HEK293T (cell line): Measurements from ENCODE around the gene KANSL1.

ENCODE experiments used
- CTCF ChIA-PET: fragments of 350-600 bp; formaldehyde crosslinking; extraction: SDS; loops from one replicate; lab custom pipeline; 2021; ENCODE audit warnings: antibody characterized with exemption, inconsistent platforms; lab: Yijun Ruan, JAX
- POLR2A ChIA-PET: fragments of 350-600 bp; formaldehyde crosslinking; extraction: SDS; loops from one replicate; lab custom pipeline; 2020; ENCODE audit warnings: antibody characterized with exemption, inconsistent platforms; lab: Yijun Ruan, JAX
- DNase-seq: peaks from one replicate; pipeline ENCODE4 v3.0.0; 2012; ENCODE audit warnings: mixed read lengths; ENCODE audit errors: extremely low spot score
- ARNT ChIP-seq: fragments of 450-650 bp; IDR thresholded peaks from 2 replicates; pipeline ENCODE4 v1.6.1; 2017; ENCODE audit warnings: mild to moderate bottlenecking
- BHLHE40 ChIP-seq: fragments of 450-650 bp; IDR thresholded peaks from 2 replicates; pipeline ENCODE4 v1.6.1; 2016; ENCODE audit warnings: mild to moderate bottlenecking, moderate library complexity, borderline replicate concordance
- CTBP1 ChIP-seq: fragments of 450-650 bp; IDR thresholded peaks from 2 replicates; pipeline ENCODE4 v1.6.1; 2016; ENCODE audit warnings: borderline replicate concordance
- ELF4 ChIP-seq: fragments of 450-650 bp; IDR thresholded peaks from 2 replicates; pipeline ENCODE4 v1.6.1; 2017; ENCODE audit warnings: antibody characterized with exemption
- FOXA1 ChIP-seq: fragments of 450-650 bp; IDR thresholded peaks from 2 replicates; pipeline ENCODE4 v1.6.1; 2016; ENCODE audit warnings: mild to moderate bottlenecking
- FOXK2 ChIP-seq: fragments of 450-650 bp; IDR thresholded peaks from 2 replicates; pipeline ENCODE4 v1.6.1; 2016; ENCODE audit warnings: mild to moderate bottlenecking
- FOXM1 ChIP-seq: fragments of 450-650 bp; IDR thresholded peaks from 2 replicates; pipeline ENCODE4 v1.6.1; 2017; ENCODE audit warnings: mild to moderate bottlenecking, borderline replicate concordance
- HDGF ChIP-seq: fragments of 450-650 bp; IDR thresholded peaks from 2 replicates; pipeline ENCODE4 v1.6.1; 2017; ENCODE audit warnings: antibody characterized with exemption, borderline replicate concordance
- L3MBTL2 ChIP-seq: fragments of 450-650 bp; conservative IDR thresholded peaks from 2 replicates; pipeline ENCODE4 v1.6.1; 2016; ENCODE audit warnings: mild to moderate bottlenecking
- LEF1 ChIP-seq: fragments of 450-650 bp; IDR thresholded peaks from 2 replicates; pipeline ENCODE4 v1.6.1; 2017; ENCODE audit warnings: mild to moderate bottlenecking, borderline replicate concordance
- NFRKB ChIP-seq: fragments of 450-650 bp; IDR thresholded peaks from 2 replicates; pipeline ENCODE4 v1.6.1; 2016; ENCODE audit warnings: mild to moderate bottlenecking, moderate library complexity
- SP1 ChIP-seq: fragments of 450-650 bp; IDR thresholded peaks from 2 replicates; pipeline ENCODE4 v1.6.1; 2017
- SUZ12 ChIP-seq: fragments of 450-650 bp; IDR thresholded peaks from 2 replicates; pipeline ENCODE4 v1.6.1; 2016; ENCODE audit warnings: mild to moderate bottlenecking
- TARDBP ChIP-seq: fragments of 450-650 bp; IDR thresholded peaks from 2 replicates; pipeline ENCODE4 v1.6.1; 2016
- ZNF384 ChIP-seq: fragments of 450-650 bp; IDR thresholded peaks from 2 replicates; pipeline ENCODE4 v1.6.1; 2016
- TF ChIP-seq, protein P1 (sequence below): fragments of 450-650 bp; IDR thresholded peaks from 2 replicates; pipeline ENCODE4 v1.6.1; 2016

KANSL1 gene

DNA sequence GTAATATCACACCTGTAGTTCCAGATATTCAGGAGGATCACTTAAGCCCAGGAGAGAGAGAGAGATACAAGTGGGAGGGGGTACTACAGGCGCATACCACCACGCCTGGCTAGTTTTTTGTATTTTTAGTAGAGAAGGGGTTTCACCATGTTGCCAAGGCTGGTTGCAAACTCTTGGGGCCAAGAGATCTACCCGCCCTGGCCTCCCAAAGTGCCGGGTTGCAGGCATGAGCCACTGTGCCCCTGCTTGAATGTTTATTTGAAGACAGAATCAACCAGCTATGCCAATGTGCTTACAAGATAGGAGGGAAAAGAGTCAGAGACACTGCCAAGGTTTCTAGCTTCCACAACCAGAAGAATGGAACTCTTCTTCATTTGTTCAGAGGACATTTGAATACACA is 106.4 kb downstream of the KANSL1 start:
- TF ChIP-seq, protein P1, sequence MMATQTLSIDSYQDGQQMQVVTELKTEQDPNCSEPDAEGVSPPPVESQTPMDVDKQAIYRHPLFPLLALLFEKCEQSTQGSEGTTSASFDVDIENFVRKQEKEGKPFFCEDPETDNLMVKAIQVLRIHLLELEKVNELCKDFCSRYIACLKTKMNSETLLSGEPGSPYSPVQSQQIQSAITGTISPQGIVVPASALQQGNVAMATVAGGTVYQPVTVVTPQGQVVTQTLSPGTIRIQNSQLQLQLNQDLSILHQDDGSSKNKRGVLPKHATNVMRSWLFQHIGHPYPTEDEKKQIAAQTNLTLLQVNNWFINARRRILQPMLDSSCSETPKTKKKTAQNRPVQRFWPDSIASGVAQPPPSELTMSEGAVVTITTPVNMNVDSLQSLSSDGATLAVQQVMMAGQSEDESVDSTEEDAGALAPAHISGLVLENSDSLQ = no peak
- TF ChIP-seq CTBP1 (no peak), SUZ12 (no peak), SP1 (no peak), L3MBTL2 (no peak), LEF1 (no peak), FOXM1 (no peak), ARNT (no peak), FOXK2 (no peak), BHLHE40 (no peak), TARDBP (no peak), NFRKB (no peak), FOXA1 (no peak), ZNF384 (no peak), HDGF (no peak)
- POLR2A ChIA-PET = no interaction called here
- CTCF ChIA-PET = no interaction called here
- no peak for DNase-seq

DNA sequence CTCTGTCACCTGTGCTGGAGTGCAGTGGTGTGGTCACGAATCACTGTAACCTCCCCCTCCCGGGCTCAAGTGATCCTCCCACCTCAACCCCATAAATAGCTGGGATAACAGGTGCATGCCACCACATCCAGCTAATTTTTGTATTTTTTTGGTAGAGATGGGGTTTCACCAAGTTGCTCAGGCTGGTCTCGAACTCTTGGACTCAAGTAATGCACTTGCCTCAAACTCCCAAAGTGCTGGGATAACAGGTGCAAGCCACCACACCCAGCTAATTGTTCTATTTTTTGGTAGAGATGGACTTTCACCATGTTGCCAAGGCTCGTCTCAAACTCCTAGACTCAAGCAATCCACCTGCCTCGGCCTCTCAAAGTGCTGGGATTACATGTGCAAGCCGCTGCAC is 107.7 kb downstream of the KANSL1 start:
- ChIA-PET POLR2A (no interaction called here), CTCF (no interaction called here)
- no peak for DNase-seq
- TF ChIP-seq NFRKB (no peak), CTBP1 (no peak), ELF4 (no peak), FOXK2 (no peak)

DNA sequence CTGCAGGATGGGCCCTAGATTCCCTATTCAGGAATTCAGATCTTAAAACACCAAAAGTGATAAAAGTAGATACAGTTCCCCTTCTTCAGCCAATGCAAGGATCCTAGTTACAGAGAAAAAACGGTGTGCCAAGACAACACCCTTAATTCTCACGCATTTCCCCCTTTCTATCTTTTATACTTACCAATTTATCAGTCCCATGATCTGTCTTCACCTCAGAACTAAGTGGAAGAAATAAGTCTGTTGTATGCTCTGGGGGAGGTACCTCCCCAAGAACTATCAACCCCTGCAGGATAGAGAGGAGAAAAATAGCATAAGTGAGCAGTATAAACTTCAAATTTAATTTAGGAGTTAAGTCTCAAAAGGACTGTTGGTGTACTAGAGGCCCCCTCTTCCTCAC is 111.0 kb downstream of the KANSL1 start:
- POLR2A ChIA-PET = no interaction called here
- CTCF ChIA-PET = interaction anchor here (1.1 to 1.5 kb wide), 3 partner anchors 23 to 111 kb away, joined by 3 to 5 read pairs (median 4); partner anchors contain the start of gene KANSL1
- no peak for DNase-seq
- no peak for TF ChIP-seq SP1
- no peak for TF ChIP-seq ARNT

DNA sequence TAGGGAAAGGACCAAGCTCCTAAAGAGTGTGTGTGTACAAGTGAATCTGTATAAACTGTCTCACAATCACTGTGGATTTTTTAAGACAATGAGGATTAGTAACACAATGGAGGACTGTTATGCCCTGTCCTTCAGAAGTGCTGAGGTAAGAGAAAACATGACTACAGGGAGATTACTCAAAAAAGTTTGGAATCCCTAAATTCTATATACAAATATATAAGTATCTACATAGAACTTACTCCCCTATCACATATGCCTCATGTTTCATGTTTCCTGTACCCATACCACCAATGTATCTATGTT is 112.3 kb downstream of the KANSL1 start:
- ChIA-PET CTCF (interaction anchor here (0.6 kb wide), 1 partner anchor 10 kb away, joined by 3 read pairs; no protein-coding TSS in a partner anchor), POLR2A (no interaction called here)
- TF ChIP-seq BHLHE40 (no peak), LEF1 (no peak), FOXA1 (no peak), FOXM1 (no peak), FOXK2 (no peak), ZNF384 (no peak), NFRKB (no peak), SUZ12 (no peak)
- TF ChIP-seq, protein P1 = no peak
- DNase-seq = no peak

DNA sequence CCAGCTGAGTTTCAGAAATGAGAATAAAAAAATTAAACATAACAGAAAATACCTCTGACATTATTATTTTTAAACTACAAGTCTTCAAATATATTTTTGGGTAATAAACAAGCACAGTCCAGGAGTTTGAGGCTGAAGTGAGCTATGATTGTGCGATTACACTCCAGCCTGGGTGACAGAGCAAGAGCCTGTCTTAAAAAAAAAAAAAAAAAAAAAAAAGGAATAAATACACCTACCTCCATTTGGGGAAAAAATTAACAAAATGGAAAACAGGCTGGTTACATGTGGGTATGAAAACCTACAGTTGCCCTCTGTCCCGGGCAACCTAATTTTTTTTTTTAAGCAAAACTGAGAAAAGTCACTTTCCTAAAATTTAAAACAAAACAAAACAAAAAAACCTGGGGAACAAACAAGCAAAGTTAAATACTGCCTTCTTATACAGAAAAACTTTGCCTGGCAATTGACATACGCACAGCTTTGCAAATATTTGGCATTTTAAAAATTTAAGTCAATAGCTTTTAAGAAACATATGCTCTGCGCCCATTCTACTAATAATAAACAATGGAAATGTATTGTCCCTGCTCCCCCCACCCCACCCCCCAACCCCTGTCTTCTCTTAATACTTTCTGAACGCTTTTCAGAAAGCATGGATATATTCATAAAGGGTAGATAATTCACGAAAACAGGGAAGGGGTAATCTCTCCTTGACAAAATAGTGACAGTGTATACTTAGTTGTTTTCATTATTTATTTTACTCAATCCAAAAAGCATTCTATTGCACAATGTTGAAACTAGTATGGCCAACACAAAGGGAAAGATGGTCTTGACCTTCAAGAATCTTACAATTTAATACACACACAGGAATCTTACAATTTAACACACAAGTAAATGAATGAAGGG is 112.9 kb downstream of the KANSL1 start:
- no peak for TF ChIP-seq L3MBTL2
- CTCF ChIA-PET = interaction anchor here (0.6 kb wide), 1 partner anchor 9 kb away, joined by 3 read pairs; no protein-coding TSS in a partner anchor

DNA sequence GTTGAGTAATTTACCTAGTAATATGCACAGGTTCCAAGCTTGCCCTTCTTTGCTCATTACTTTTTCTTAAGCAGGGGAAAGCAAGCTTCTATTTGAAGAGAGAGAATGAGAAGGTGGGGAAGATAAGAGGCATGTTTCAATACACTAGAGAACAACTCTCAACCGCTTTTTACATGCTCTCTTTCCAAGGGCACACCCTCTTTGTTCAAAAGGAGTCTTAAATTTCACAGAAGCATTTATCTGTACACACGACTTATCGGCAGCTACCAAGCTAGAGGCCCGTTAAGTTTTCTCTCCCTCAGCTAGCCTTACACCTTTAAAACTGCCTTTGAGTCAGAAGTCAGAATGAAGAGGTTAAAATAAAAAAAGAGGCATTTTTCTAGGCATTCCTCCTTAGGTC is 114.6 kb downstream of the KANSL1 start:
- no peak for TF ChIP-seq NFRKB
- ChIA-PET CTCF (interaction anchor here (0.5 kb wide), 1 partner anchor 74 kb away, joined by 4 read pairs; no protein-coding TSS in a partner anchor), POLR2A (no interaction called here)
- DNase-seq = no peak

More for the DNA sequence above, 112.9 kb downstream of the KANSL1 start:
- no peak for DNase-seq
- POLR2A ChIA-PET = no interaction called here

DNA sequence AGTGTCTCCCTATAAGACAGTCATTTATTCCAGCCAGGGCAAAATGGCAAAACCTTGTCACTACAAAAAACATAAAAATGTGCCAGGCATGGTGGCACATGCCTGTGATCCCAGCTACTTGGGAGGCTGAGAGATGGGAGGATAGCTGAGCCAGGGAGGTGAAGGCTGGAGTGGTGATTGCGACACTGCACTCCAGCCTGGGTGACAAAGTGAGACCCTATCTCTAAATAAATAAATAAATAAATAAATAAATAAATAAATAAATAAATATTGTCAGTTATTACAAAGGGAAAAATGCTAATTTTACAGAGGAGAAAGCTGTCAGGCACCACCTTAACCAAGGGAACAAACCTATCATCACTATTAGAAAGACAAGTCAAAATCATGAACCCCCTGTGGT is 118.7 kb downstream of the KANSL1 start:
- POLR2A ChIA-PET = no interaction called here
- TF ChIP-seq ARNT = no peak
- TF ChIP-seq NFRKB = no peak
- TF ChIP-seq ELF4 = no peak
- TF ChIP-seq BHLHE40 = no peak
- TF ChIP-seq L3MBTL2 = no peak
- CTCF ChIA-PET = no interaction called here
- DNase-seq = no peak

DNA sequence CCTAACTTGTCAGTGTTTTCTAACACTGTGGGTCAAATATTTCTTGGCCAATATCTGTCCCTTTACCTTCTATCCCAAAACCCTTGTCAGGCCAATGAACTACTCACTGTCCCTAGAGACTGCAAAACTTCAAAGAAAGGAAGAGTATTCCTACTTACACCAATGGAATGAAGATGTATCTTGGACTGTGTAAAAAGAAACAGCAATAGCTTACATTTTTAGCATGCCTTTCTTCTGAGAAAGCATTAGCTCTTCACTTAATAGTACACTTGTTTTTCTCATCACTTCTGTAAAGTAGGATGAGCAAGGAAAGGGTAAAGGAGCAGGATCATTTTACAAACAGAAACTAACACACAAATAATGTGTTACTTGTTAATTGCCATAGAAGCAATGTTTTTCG is 120.2 kb downstream of the KANSL1 start:
- ChIA-PET CTCF (no interaction called here), POLR2A (interaction anchor here (2.4 kb wide), 1 partner anchor 120 kb away, joined by 6 read pairs; the partner anchor contains the start of gene KANSL1)
- TF ChIP-seq BHLHE40 (no peak), LEF1 (no peak), ZNF384 (no peak), TARDBP (no peak), NFRKB (no peak)
- TF ChIP-seq, protein P1 = no peak
- no peak for DNase-seq
